ENCODE results near the gene CADM1.

The CADM1 gene

GRCh38 chr11:115302946-115303703 is 201.1 kb downstream of the CADM1 start:
- Histone ChIP-seq H3K9ac (no peak overlapping the region), H3K4me1 (ENCODE audit: low read depth, poor library complexity, severe bottlenecking) (peaks cover 7% of the 10 kb centered on the region), H4K20me1 (ENCODE audit: insufficient read depth) (no peaks in the 10 kb centered on the region), H3K27ac (no peak overlapping the region), H3K79me2 (ENCODE audit: insufficient read depth, low read depth) (no peaks in the 10 kb centered on the region), H3K36me3 (ENCODE audit: insufficient read depth) (no peaks in the 10 kb centered on the region), H3K4me2 (no peak overlapping the region), H3K27me3 (ENCODE audit: insufficient read depth, low read depth) (no peaks in the 10 kb centered on the region), H3K4me3 (IDR thresholded peaks at IDR 0.05; ENCODE audit: insufficient read depth, low read depth, low read length) (no peak overlapping the region), H2AFZ (ENCODE audit: low read depth) (no peak overlapping the region)
- no peak for TF ChIP-seq CTCF (conservative IDR thresholded peaks at IDR 0.05; ENCODE audit: low read depth, low read length)

GRCh38 chr11:115300660-115301428 is 203.4 kb downstream of the CADM1 start:
- Histone ChIP-seq H3K27me3 (ENCODE audit: insufficient read depth, low read depth) (no peaks in the 10 kb centered on the region), H3K79me2 (ENCODE audit: insufficient read depth, low read depth) (no peaks in the 10 kb centered on the region), H3K4me3 (IDR thresholded peaks at IDR 0.05; ENCODE audit: insufficient read depth, low read depth, low read length) (no peak overlapping the region), H3K36me3 (ENCODE audit: insufficient read depth) (no peaks in the 10 kb centered on the region), H3K4me1 (ENCODE audit: low read depth, poor library complexity, severe bottlenecking) (peaks cover 7% of the 10 kb centered on the region), H4K20me1 (ENCODE audit: insufficient read depth) (no peaks in the 10 kb centered on the region), H3K9ac (no peak overlapping the region), H3K4me2 (no peak overlapping the region), H3K27ac (no peak overlapping the region), H2AFZ (ENCODE audit: low read depth) (no peak overlapping the region)
- TF ChIP-seq CTCF (conservative IDR thresholded peaks at IDR 0.05; ENCODE audit: low read depth, low read length): no peak

GRCh38 chr11:115298300-115299012 is 205.8 kb downstream of the CADM1 start:
- no peak for TF ChIP-seq CTCF (conservative IDR thresholded peaks at IDR 0.05; ENCODE audit: low read depth, low read length)
- Histone ChIP-seq H2AFZ (ENCODE audit: low read depth) (no peak overlapping the region), H3K4me1 (ENCODE audit: low read depth, poor library complexity, severe bottlenecking) (peaks cover 7% of the 10 kb centered on the region), H3K27me3 (ENCODE audit: insufficient read depth, low read depth) (no peaks in the 10 kb centered on the region), H3K27ac (no peak overlapping the region), H3K79me2 (ENCODE audit: insufficient read depth, low read depth) (no peaks in the 10 kb centered on the region), H3K36me3 (ENCODE audit: insufficient read depth) (no peaks in the 10 kb centered on the region), H3K4me2 (no peak overlapping the region), H3K4me3 (IDR thresholded peaks at IDR 0.05; ENCODE audit: insufficient read depth, low read depth, low read length) (no peak overlapping the region), H4K20me1 (ENCODE audit: insufficient read depth) (no peaks in the 10 kb centered on the region), H3K9ac (no peak overlapping the region)

GRCh38 chr11:115297330-115297729 is 206.9 kb downstream of the CADM1 start:
- Histone ChIP-seq H3K9ac (no peak overlapping the region), H3K4me2 (no peak overlapping the region), H2AFZ (ENCODE audit: low read depth) (no peak overlapping the region), H3K79me2 (ENCODE audit: insufficient read depth, low read depth) (no peaks in the 10 kb centered on the region), H3K36me3 (ENCODE audit: insufficient read depth) (no peaks in the 10 kb centered on the region), H4K20me1 (ENCODE audit: insufficient read depth) (no peaks in the 10 kb centered on the region), H3K27ac (no peak overlapping the region), H3K27me3 (ENCODE audit: insufficient read depth, low read depth) (no peaks in the 10 kb centered on the region), H3K4me3 (IDR thresholded peaks at IDR 0.05; ENCODE audit: insufficient read depth, low read depth, low read length) (no peak overlapping the region), H3K4me1 (ENCODE audit: low read depth, poor library complexity, severe bottlenecking) (peaks cover 7% of the 10 kb centered on the region)
- TF ChIP-seq CTCF (conservative IDR thresholded peaks at IDR 0.05; ENCODE audit: low read depth, low read length): no peak
